Endothelial cell of umbilical vein (primary cell): ENCODE data around the gene PRKCG. TPM values are rescaled to one million over a fixed set of nuclear protein-coding genes. Genes with fewer than 3 reads are reported as not detected.
A peak's percentile ranks its signal among the peaks of the same experiment; 100 is the strongest.

Experiments
- BruUV-seq: library from RNA; stranded (reverse); fragments of 400-500 nt; replicated peaks from 2 replicates; lab custom pipeline; 2021; lab: Mats Ljungman, UMichigan
- CTCF ChIA-PET: fragments of 300-600, 350-600 bp; sonication (Branson Sonifier 250); formaldehyde crosslinking; loops from one replicate; lab custom pipeline; 2021; ENCODE audit warnings: antibody characterized with exemption, inconsistent platforms; lab: Charles Lee
- POLR2A ChIA-PET: fragments of 300-600, 350-600 bp; sonication (Branson Sonifier 250); formaldehyde crosslinking; loops from one replicate; lab custom pipeline; 2021; ENCODE audit warnings: antibody characterized with exemption, inconsistent platforms; lab: Charles Lee
- DNase-seq: peaks from one replicate; pipeline ENCODE4 v3.0.0-alpha.2; 2011; ENCODE audit warnings: low read depth, low spot score
- FAIRE-seq: peaks from 2 replicates; lab custom pipeline; 2011; peaks lifted over from hg19 to GRCh38; lab: Jason Lieb, UNC
- H2AFZ ChIP-seq: 2 replicates; pipeline ENCODE4 v1.6.0; 2012; ENCODE audit warnings: low read depth, low read length, control low read depth, inconsistent platforms
- H3K27ac ChIP-seq: 2 replicates; pipeline ENCODE4 v1.5.1; 2011; ENCODE audit warnings: low read depth, mild to moderate bottlenecking, control low read depth, low read length, moderate library complexity; ENCODE audit not compliant: insufficient read depth
- H3K27me3 ChIP-seq, 2 experiments: 2 replicates each; pipeline versions ENCODE4 v1.6.0 to v1.6.1; 2011; ENCODE audit warnings: low read length in 2 of 2, mixed read lengths in 1 of 2; ENCODE audit not compliant: control insufficient read depth in 2 of 2, insufficient read depth in 2 of 2
- H3K36me3 ChIP-seq, 2 experiments: 2 replicates in 1 of 2; 3 replicates in 1 of 2; pipeline ENCODE4 v1.5.1; 2011; ENCODE audit warnings: low read length in 2 of 2, mild to moderate bottlenecking in 1 of 2, moderate library complexity in 1 of 2; ENCODE audit not compliant: control insufficient read depth in 2 of 2, insufficient read depth in 2 of 2; ENCODE audit errors: extremely low read depth in 1 of 2
- H3K4me1 ChIP-seq: 3 replicates; pipeline ENCODE4 v1.5.1; 2011; ENCODE audit warnings: mild to moderate bottlenecking, low read length; ENCODE audit not compliant: control insufficient read depth, insufficient read depth; ENCODE audit errors: extremely low read depth
- H3K4me2 ChIP-seq: 2 replicates; pipeline ENCODE4 v1.6.1; 2011; ENCODE audit warnings: low read length, control low read depth, mixed read lengths; ENCODE audit not compliant: insufficient read depth
- H3K4me3 ChIP-seq, 3 experiments: fragments of 200-600 bp in 1 of 3; sonication (generic), shearing (Covaris generic) in 1 of 3; replicated peaks in 1 of 3; 2 replicates each; pipeline ENCODE4 v1.5.1; 2011 to 2016; ENCODE audit warnings: control low read depth in 3 of 3, low read length in 3 of 3, mild to moderate bottlenecking in 2 of 3, inconsistent platforms in 1 of 3, low read depth in 1 of 3, moderate library complexity in 1 of 3; ENCODE audit not compliant: insufficient read depth in 1 of 3
- H3K79me2 ChIP-seq: 2 replicates; pipeline ENCODE4 v1.6.0; 2012; ENCODE audit warnings: low read length, inconsistent platforms; ENCODE audit not compliant: control insufficient read depth, insufficient read depth
- H3K9ac ChIP-seq: replicated peaks from 2 replicates; pipeline ENCODE3; 2011; ENCODE audit warnings: low read length, control low read depth; ENCODE audit not compliant: insufficient read depth; ENCODE audit errors: extremely low read depth
- H3K9me1 ChIP-seq: replicated peaks from 3 replicates; pipeline ENCODE4 v1.6.0; 2011; ENCODE audit warnings: mild to moderate bottlenecking, low read length; ENCODE audit not compliant: control insufficient read depth, insufficient read depth; ENCODE audit errors: extremely low read depth
- H3K9me3 ChIP-seq: replicated peaks from 2 replicates; pipeline ENCODE4 v1.5.1; 2012; ENCODE audit warnings: low read length, inconsistent platforms; ENCODE audit not compliant: control insufficient read depth, insufficient read depth
- H4K20me1 ChIP-seq: replicated peaks from 2 replicates; pipeline ENCODE3; 2011; ENCODE audit warnings: mild to moderate bottlenecking, low read length; ENCODE audit not compliant: control insufficient read depth, insufficient read depth; ENCODE audit errors: extremely low read depth
- CTCF ChIP-seq, 2 donors: IDR thresholded peaks; 1 replicate in 1 of 2; 2 replicates in 1 of 2; pipeline ENCODE4 v1.5.1; 2011; ENCODE audit warnings: low read length in 2 of 2, mild to moderate bottlenecking in 2 of 2, moderate library complexity in 2 of 2, control low read depth in 1 of 2, inconsistent platforms in 1 of 2, low read depth in 1 of 2; ENCODE audit not compliant: insufficient read depth in 1 of 2; ENCODE audit errors: extremely low read depth in 1 of 2
- EZH2 ChIP-seq: IDR thresholded peaks from 2 replicates; pipeline ENCODE4 v1.6.1; 2012; ENCODE audit warnings: borderline replicate concordance, low read depth, mild to moderate bottlenecking, moderate library complexity, low read length, inconsistent platforms; ENCODE audit not compliant: severe bottlenecking
- FOS ChIP-seq: IDR thresholded peaks from 2 replicates; pipeline ENCODE4 v1.6.1; 2011; ENCODE audit warnings: mild to moderate bottlenecking, low read length, moderate library complexity, borderline replicate concordance; ENCODE audit not compliant: insufficient read depth
- GATA2 ChIP-seq: IDR thresholded peaks from 2 replicates; pipeline ENCODE4 v1.7.0; 2011; ENCODE audit warnings: low read depth, mild to moderate bottlenecking, moderate library complexity, mixed read lengths, low read length; ENCODE audit not compliant: insufficient read length, insufficient read depth
- JUN ChIP-seq: IDR thresholded peaks from 2 replicates; pipeline ENCODE4 v1.6.1; 2011; ENCODE audit warnings: borderline replicate concordance, low read depth; ENCODE audit not compliant: insufficient read length, insufficient read depth
- MAX ChIP-seq: IDR thresholded peaks from 2 replicates; pipeline ENCODE4 v1.6.1; 2011; ENCODE audit not compliant: insufficient read depth, insufficient read length
- MYC ChIP-seq: IDR thresholded peaks from one replicate; pipeline ENCODE4 v1.6.1; 2011; ENCODE audit warnings: mild to moderate bottlenecking, low read depth, low read length
- POLR2A ChIP-seq: IDR thresholded peaks from 2 replicates; pipeline ENCODE4 v1.6.1; 2012; ENCODE audit warnings: low read depth, mild to moderate bottlenecking, control low read depth, low read length
- POLR2AphosphoS5 ChIP-seq: IDR thresholded peaks from 2 replicates; pipeline ENCODE4 v1.6.1; 2012; ENCODE audit warnings: low read depth, mild to moderate bottlenecking, control low read depth, low read length, moderate library complexity; ENCODE audit not compliant: insufficient read depth
- dilution Hi-C: fragments of 300-500 bp; cut with MboI; formaldehyde crosslinking; loops from one replicate; pipeline ENCODE4 v1.15.0; 2019; ENCODE audit warnings: low sequenced_read_pairs; ENCODE audit not compliant: extremely low pct_ligation_motif_present
- intact Hi-C: fragments of 100-400 bp; cut with micrococcal nuclease; formaldehyde crosslinking; loops from one replicate; pipeline ENCODE4 v1.10.0; 2022
- polyA plus RNA-seq, 4 experiments: library from polyadenylated mRNA; depleted of rRNA in 3 of 4; stranded (reverse) in 3 of 4; unstranded in 1 of 4; fragments of >200 nt; gene quantifications; 2 replicates each; pipeline versions ENCODE4 v1.2.1 to v1.2.3, GENCODE V29; 2011 to 2012; ENCODE audit warnings: missing spikeins in 1 of 4
- total RNA-seq: library from RNA; stranded (reverse); gene quantifications from 2 replicates; pipeline ENCODE4 v1.2.3, GENCODE V29; 2021

PRKCG gene
- total and polyA plus RNA-seq, 2 donors (not counting 3 experiments of a cell fraction or from before 2014, with no cell fraction given) = 0.07 TPM; not detected in 1

GRCh38 chr19:53847555-53847954 is 34.4 kb upstream of the PRKCG start:
- no peaks in the 10 kb centered on the region for H3K9me1 ChIP-seq
- intact Hi-C loops = no loop called here
- H3K4me3 ChIP-seq = no peak overlapping the region
- POLR2A ChIA-PET = no interaction called here
- no peak overlapping the region for H3K27ac ChIP-seq
- no peaks in the 10 kb centered on the region for H3K9me3 ChIP-seq
- no peak overlapping the region for H3K4me2 ChIP-seq
- no peak overlapping the region for H2AFZ ChIP-seq
- no peaks in the 10 kb centered on the region for H4K20me1 ChIP-seq
- H3K79me2 ChIP-seq = no peaks in the 10 kb centered on the region
- H3K4me1 ChIP-seq = peaks cover 22% of the 10 kb centered on the region
- dilution Hi-C loops = no loop called here
- no peak for DNase-seq
- no peak for TF ChIP-seq MYC
- TF ChIP-seq FOS = no peak
- no peak for TF ChIP-seq EZH2
- no peak for TF ChIP-seq POLR2AphosphoS5
- no peak for TF ChIP-seq POLR2A
- H3K36me3 ChIP-seq = no peaks in the 10 kb centered on the region
- FAIRE-seq = no peak
- CTCF ChIA-PET = interaction anchor here (1.2 to 3.2 kb wide), 3 partner anchors 9 to 182 kb away, joined by 3 to 31 read pairs (median 16); no protein-coding TSS in a partner anchor
- no TSS peak for BruUV-seq
- no peak overlapping the region for H3K9ac ChIP-seq
- H3K27me3 ChIP-seq = no peaks in the 10 kb centered on the region

GRCh38 chr19:53849237-53849676 is 32.7 kb upstream of the PRKCG start:
- Histone ChIP-seq H3K4me3 (peak overlapping the region in 1 of 3 experiments; percentile 48), H3K9me3 (no peaks in the 10 kb centered on the region), H3K4me1 (peaks cover 11% of the 10 kb centered on the region), H3K27ac (peak overlapping the region; percentile 95), H4K20me1 (no peaks in the 10 kb centered on the region), H3K4me2 (peak overlapping the region; percentile 86), H3K79me2 (no peaks in the 10 kb centered on the region), H3K9ac (peak overlapping the region; percentile 78), H3K9me1 (no peaks in the 10 kb centered on the region), H3K27me3 (no peaks in the 10 kb centered on the region), H2AFZ (peak overlapping the region; percentile 96), H3K36me3 (no peaks in the 10 kb centered on the region)
- dilution Hi-C loops (no loop called here), intact Hi-C loops (loop anchor here (1.0 kb wide), 1 partner anchor 18 kb away; the partner anchor contains the start of gene MYADM)
- FAIRE-seq (peak; percentile 87), DNase-seq (peak; percentile 90)
- BruUV-seq = no TSS peak
- TF ChIP-seq JUN (no peak), GATA2 (no peak), EZH2 (no peak), POLR2AphosphoS5 (no peak), CTCF (IDR thresholded peaks at IDR 0.05; ENCODE audit: extremely low read depth in 1 of 2, insufficient read depth in 1 of 2, low read depth in 1 of 2, low read length in 2 of 2) (no peak), FOS (no peak), MAX (no peak), MYC (no peak), POLR2A (no peak)
- CTCF ChIA-PET = interaction anchor here (1.0 to 3.2 kb wide), 10 partner anchors 10 to 193 kb away, joined by 3 to 31 read pairs (median 6); partner anchors contain the start of gene PRKCG
- POLR2A ChIA-PET = interaction anchor here (1.0 to 1.3 kb wide), 2 partner anchors 17 to 19 kb away, joined by 3 to 5 read pairs; partner anchors contain the start of gene MYADM
